ENCODE data around the gene DUSP1. TPM values are rescaled to one million over a fixed set of nuclear protein-coding genes. Genes with fewer than 3 reads are reported as not detected.

The DUSP1 gene
- total and polyA plus RNA-seq, 2 of the 4 experiments (the other 2 are of a cell fraction), result 304 to 467 TPM

DNA sequence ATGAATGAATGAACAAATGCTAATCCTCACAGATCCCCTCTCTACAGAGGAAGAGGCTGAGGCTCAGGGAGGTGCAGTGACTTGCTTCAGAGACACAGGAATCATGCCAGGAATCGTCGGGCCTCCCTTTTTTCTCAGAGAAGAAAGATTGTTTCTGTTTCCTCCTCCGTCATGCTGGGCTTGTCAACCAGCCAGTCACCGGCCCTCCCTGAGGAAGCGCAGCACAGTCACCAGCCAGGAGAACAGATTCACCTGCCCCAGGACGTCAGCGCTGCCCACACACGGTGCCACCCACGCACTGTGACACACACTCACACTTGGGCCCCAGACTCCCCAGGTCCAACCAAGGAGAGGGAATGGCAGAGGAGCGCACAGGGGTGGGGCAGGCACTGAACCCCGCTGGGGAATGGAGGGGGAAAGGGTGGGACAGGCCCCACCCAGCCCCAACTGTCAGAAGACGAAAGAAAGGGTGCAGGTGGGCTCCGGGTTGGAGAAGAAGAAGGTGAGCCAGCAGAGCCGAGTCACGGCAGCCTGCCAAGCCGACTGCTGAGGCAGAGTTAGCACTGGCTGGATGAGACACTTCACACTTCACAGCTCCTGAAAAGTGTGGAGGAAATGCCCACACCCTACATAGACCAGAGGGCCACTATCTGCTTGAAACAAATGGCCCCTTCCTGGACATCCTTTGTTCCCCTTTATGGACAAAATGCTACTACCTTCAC, 49.2 kb upstream of the DUSP1 start:
- peak overlapping the region; percentile 77 for H2AFZ ChIP-seq (replicated peaks; ENCODE audit: low read length, poor library complexity)
- WGBS, 2 experiments (ENCODE audit: extremely low coverage in 2 of 2, insufficient read length in 1 of 2), result no CpG with 5 or more reads among the region's 16 CpGs

More for the DNA sequence above, 49.2 kb upstream of the DUSP1 start:
- no peak overlapping the region; the same call in 1 of the 2 replicates for H3K9ac ChIP-seq (ENCODE audit: low read depth, low read length)
- intact Hi-C loops (cut with micrococcal nuclease) (no loop called here), in situ Hi-C loops (cut with MboI; ENCODE audit: low sequenced_read_pairs) (no loop called here), dilution Hi-C loops (cut with HindIII; ENCODE audit: low sequenced_read_pairs, unreplicated experiment) (no loop called here)
- H4K5ac ChIP-seq (ENCODE audit: low read depth, low read length), result peak overlapping the region; percentile 9
- peaks cover under 1% of the 10 kb centered on the region for H3K9me3 ChIP-seq (ENCODE audit: control insufficient read depth, insufficient read depth, low read length)
- no peak overlapping the region for H3K56ac ChIP-seq (ENCODE audit: extremely low read depth, insufficient read depth, low read length)
- H3K4me3 ChIP-seq (ENCODE audit: insufficient read depth, low read depth, low read length), result no peak overlapping the region
- H3K27ac ChIP-seq (ENCODE audit: insufficient read depth, low read length), result no peak overlapping the region; the same call in 1 of the 2 replicates
- DNase-seq, result peak; percentile 89
- H3K23ac ChIP-seq (ENCODE audit: low read depth, low read length), result no peak overlapping the region
- H4K20me1 ChIP-seq (ENCODE audit: insufficient read depth, low read length), result no peaks in the 10 kb centered on the region
- no peak overlapping the region for H3K14ac ChIP-seq (replicated peaks; ENCODE audit: low read depth, low read length)
- ATAC-seq (ENCODE audit: low read depth), result no peak; the same call in 1 of the 2 replicates
- peak overlapping the region; percentile 63; the same call in 1 of the 3 replicates for H2BK15ac ChIP-seq (ENCODE audit: low read depth, low read length)
- H3K18ac ChIP-seq (ENCODE audit: low read depth, low read length), result no peak overlapping the region
- TF ChIP-seq FOS (IDR thresholded peaks at IDR 0.05; ENCODE audit: low read depth, low read length) (peak; percentile 58; the same call in 1 of the 2 replicates), SMC3 (IDR thresholded peaks at IDR 0.05; ENCODE audit: low read depth, low read length) (no peak), MAZ (IDR thresholded peaks at IDR 0.05; ENCODE audit: borderline replicate concordance, low read depth, low read length) (0 out of 2 replicates have a peak, but pooled peaks have one; percentile 9), BHLHE40 (IDR thresholded peaks at IDR 0.05; ENCODE audit: low read depth, low read length) (peak; percentile 38; the same call in 1 of the 2 replicates), RCOR1 (IDR thresholded peaks at IDR 0.05; ENCODE audit: insufficient replicate concordance, low read length) (no peak), MAFK (IDR thresholded peaks at IDR 0.05; ENCODE audit: low read depth, low read length) (no peak), RAD21 (IDR thresholded peaks at IDR 0.05; ENCODE audit: low read length) (0 out of 2 replicates have a peak, but pooled peaks have one; percentile 0)
- H3K4me2 ChIP-seq (ENCODE audit: low read depth, low read length), result no peak overlapping the region
- ChIA-PET POLR2A (ENCODE audit: unreplicated experiment) (no interaction called here), CTCF (no interaction called here)
- BruUV-seq (replicated peaks), result no TSS peak
- peaks cover 11% of the 10 kb centered on the region for H3K4me1 ChIP-seq (ENCODE audit: control insufficient read depth, insufficient read depth, low read length)
- H2BK5ac ChIP-seq (ENCODE audit: low read depth, low read length, poor library complexity, severe bottlenecking), result no peak overlapping the region
- H2BK120ac ChIP-seq (ENCODE audit: low read depth, low read length), result peak overlapping the region; percentile 28; the same call in 1 of the 2 replicates
- no peak overlapping the region for H4K91ac ChIP-seq (ENCODE audit: insufficient read depth, low read depth, low read length)
- no peak overlapping the region for H2AK9ac ChIP-seq (replicated peaks; ENCODE audit: low read depth, low read length, poor library complexity)
- no peak overlapping the region; the same call in 1 of the 2 replicates for H3K4ac ChIP-seq (ENCODE audit: low read depth, low read length)
- H3K36me3 ChIP-seq (ENCODE audit: control insufficient read depth, insufficient read depth, low read length), result no peaks in the 10 kb centered on the region
- H3K9me1 ChIP-seq (ENCODE audit: insufficient read depth, low read length), result peaks cover 5% of the 10 kb centered on the region
- 0 out of 2 replicates have a peak overlapping the region, but pooled peaks have one; percentile 17 for H2BK20ac ChIP-seq (ENCODE audit: low read depth, low read length)
- H2AK5ac ChIP-seq (ENCODE audit: low read depth, low read length), result peak overlapping the region; percentile 70
- peak overlapping the region; percentile 7 to 34; a peak in 1 of 4 replicates for H4K8ac ChIP-seq (ENCODE audit: low read depth in 2 of 2, low read length in 2 of 2)
- no peaks in the 10 kb centered on the region for H3K79me1 ChIP-seq (ENCODE audit: low read depth in 1 of 2, low read length in 2 of 2)
- H3K27me3 ChIP-seq (ENCODE audit: control insufficient read depth, insufficient read depth, low read length), result no peaks in the 10 kb centered on the region
